Raji (cell line): ENCODE data around the gene IL1RAPL2.

ENCODE experiments used
- POLR2A ChIP-seq: IDR thresholded peaks from 2 replicates; pipeline ENCODE4 v1.6.1; 2011; ENCODE audit warnings: low read depth, low read length, control low read depth; ENCODE audit not compliant: insufficient read depth

Gene IL1RAPL2

DNA sequence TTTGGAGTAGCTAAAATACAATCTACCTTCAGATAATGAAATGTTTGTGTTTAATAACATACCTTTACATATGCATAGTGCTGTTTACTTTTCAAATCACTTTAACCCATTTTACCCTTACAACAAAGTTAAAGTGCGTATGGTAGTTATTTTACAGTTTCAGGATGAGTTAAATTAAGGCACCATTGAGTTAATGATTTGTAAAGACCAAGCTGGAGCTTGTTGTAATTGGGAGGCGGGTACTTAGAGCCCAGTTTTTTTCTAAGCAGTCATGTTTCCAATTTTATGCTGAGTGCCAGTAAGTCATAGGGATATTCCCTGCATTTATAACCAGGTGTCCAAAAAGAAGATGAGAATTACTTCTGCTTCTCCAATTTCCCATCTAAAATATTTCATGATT is 1172.2 kb downstream of the IL1RAPL2 start:
- TF ChIP-seq POLR2A = no peak

- no peak for TF ChIP-seq POLR2A
Observed at GRCh38 chrX:105744291-105744690, 1178.3 kb downstream of the IL1RAPL2 start.

DNA sequence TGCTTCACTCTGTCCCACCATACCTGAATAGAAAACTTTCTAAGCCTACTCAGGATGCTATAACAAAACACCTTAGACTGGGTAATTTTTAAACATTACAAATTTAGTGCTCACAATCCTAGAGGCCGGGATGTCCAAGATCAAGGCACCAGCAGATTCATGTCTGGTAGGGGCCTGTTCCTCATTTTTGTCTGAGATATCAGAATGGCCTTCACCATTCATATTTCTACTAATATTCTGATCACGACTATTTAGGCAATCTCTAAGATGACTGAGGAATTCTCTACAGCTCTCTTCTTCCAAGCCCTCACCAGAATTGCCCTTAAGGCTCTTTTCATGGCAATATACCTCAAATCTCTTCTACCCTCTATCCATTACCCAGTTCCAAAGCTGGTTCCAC is 1178.9 kb downstream of the IL1RAPL2 start:
- TF ChIP-seq POLR2A = no peak

GRCh38 chrX:105745863-105746262 is 1179.9 kb downstream of the IL1RAPL2 start:
- no peak for TF ChIP-seq POLR2A

DNA sequence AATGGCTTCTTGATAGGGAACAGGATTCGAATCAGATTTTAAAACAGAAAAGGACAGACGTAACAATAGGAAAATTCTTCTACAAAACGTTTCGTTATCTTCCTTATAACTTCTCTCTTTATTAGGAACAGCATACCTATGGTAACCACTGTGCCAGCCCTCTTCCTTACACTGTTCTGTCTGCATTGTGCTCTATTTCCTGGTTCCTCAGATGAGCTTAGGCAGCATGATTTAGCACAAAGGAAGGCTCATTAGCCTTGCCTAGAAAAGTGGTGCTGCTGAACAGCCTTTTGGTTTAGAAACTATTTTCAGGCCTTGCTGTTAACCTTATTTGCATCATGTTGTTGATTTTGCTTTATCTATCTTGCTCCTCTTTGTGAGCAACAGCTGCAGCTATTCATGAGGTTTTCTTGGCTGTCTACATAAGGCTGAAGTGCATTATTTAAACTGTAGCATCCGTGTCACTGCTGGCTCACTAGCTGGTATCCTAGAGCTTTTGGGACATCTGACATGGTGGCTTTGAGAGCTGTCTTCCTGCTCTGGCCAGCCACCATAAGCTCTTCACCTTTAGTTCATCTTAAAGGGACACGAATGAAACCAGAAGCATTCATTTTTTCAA is 1186.4 kb downstream of the IL1RAPL2 start:
- TF ChIP-seq POLR2A = no peak

DNA sequence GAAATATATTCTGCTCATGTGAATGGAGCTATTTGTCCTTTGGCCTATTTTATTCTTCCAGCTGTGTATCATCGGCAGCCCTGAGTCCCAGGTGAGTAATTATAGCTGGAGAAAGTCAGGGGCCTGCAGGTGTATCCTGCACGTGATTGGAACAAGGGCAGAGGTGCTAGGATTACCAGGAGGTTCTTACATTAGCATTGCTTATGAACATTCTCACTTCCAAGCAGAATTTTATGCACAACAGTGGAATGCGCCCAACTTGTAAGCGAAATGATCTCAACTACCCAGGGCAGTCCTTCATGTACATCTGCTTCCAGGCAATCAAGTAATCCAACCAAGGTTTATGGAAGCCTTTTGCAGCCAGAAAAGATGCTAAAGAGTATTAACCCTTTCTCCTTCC is 1187.4 kb downstream of the IL1RAPL2 start:
- no peak for TF ChIP-seq POLR2A

DNA sequence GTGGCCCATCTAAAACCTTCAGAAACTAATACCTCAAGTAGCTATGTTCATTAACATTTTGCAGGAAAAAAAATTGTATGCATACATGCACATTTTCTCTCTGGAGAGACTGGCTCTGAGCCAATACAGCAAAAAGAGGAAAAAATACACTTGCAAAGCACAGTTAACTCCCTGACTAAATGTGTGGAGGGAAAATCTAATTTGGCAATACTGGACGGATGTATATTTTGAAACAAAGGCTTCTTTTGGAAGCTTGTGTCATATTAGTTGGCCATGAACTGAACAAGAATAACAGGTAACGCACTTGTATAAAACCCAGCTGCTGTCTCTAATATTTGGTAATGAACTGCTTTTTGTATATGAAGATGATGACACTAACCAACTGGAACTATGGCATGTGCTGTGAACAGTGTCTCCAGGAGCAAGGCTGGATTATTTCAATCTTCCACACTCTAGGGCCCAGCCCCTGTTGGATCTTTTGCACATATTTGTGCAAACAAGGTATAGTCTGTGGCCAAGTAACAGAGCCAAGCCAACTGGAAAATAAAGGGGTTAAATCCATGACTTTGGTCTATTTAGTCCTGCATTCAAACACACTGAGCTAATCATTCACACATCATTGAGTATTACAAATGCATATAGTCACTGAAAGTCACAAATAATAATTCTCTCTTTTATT is 1188.4 kb downstream of the IL1RAPL2 start:
- no peak for TF ChIP-seq POLR2A

DNA sequence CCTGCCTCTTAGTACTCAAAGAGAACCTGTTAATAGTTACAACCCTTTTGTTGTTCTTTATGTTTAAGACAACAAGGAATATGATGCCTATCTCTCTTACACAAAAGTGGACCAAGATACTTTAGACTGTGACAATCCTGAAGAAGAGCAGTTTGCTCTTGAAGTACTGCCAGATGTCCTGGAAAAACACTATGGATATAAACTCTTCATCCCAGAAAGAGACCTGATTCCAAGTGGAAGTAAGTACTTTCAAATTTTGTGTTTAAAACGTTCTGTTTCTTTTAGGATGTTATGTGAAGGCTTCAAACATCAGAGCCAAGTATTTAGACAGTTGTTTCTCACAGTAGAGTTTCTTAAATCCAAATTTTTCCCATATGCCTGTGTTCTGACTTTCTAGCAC is 1189.1 kb downstream of the IL1RAPL2 start:
- TF ChIP-seq POLR2A = no peak

DNA sequence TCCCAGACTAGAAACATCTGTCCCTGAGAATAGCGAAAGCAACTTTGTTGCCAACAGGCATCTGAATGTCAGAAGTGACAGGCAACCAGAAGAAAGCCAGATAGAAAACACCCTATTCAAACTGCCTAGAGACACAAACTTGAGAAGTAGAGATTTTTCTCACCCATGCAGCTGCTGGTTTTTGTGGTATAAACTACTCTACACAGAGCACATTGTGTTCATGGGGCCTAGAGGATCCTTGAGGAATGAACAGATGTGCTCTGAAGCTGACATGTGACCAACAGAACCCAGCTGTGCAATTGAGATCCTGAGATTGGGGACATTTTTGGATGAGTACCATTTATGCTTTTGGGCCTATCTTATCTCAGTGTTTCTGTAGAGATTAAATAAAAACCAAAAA is 1192.8 kb downstream of the IL1RAPL2 start:
- TF ChIP-seq POLR2A = no peak

DNA sequence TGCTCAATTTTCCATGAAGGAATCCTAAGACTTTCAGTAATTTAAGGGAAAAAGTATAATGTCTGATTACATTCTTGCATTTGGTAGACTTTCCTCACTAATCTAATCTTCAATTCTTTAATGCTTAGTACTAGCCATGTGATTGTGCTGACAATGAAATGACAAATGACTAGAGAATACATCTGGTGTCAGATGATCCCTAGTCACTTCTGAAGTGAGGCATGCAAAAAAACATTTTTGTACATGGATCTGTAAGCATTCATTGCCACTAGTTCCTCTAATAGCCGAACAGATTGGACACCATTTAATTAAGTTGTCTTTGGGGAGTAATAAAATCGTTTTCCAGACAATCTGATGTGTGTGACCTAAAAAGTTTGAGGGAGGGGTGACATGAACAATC is 1193.6 kb downstream of the IL1RAPL2 start:
- TF ChIP-seq POLR2A = no peak

DNA sequence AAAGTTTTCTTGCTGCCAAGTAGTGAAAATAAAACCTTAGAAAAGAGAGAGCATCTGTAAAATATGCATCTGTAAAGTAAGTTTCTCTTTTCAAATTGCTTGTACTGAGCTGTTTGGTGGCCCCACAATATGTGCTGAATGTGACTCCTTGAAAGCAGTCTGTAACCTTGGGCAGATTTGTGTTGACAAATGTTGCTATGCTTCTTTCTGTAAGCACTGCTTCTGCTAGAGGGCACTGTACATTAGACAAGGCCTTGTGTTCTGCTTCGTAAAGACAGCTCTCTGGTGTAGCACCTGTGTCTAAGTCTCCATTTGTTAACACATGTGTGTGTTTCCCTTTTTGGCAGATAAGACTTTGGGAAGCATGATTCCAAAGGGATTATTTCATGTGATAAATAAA is 1199.7 kb downstream of the IL1RAPL2 start:
- no peak for TF ChIP-seq POLR2A

DNA sequence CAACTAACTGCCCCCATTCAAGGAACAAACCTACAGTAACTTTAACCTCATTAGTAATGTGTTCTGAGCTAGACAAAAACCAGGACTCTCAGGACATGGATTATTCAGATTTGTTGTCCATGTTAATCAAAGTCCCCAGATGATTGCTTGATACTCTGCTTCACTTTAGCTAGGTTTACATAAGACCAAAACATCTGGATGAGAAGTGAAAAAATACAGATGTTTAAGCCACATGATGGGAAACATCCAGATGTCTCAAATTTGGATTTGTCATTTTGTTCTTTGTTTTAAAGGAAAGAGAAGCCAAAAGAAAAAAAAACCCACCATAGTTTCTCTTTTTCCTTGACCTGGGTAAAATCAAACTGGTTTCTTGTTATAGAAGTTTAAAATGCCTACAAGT is 1207.8 kb downstream of the IL1RAPL2 start:
- TF ChIP-seq POLR2A = no peak

- no peak for TF ChIP-seq POLR2A
Observed at GRCh38 chrX:105775679-105776078, 1209.7 kb downstream of the IL1RAPL2 start.

DNA sequence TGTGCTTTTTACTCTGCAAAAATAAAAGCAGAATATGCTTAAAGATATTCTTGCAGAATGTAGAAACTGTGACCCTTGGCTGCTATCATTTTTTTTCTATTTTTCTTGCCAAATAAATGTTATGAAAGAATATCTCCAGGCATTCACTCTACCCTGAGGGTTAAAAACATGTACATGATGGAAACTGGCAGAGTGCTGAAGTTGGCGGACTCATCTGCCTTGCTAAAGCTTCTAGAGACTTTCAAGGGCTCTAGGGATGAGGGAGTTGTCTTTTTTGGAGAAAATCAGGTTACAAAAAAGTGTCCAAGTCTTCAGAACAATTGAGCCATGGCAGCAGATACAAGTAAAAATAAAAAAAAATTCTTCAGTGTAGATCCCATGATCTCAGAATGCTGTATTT is 1215.8 kb downstream of the IL1RAPL2 start:
- no peak for TF ChIP-seq POLR2A

- TF ChIP-seq POLR2A = no peak
Observed at GRCh38 chrX:105803891-105804290, 1237.9 kb downstream of the IL1RAPL2 start.

DNA sequence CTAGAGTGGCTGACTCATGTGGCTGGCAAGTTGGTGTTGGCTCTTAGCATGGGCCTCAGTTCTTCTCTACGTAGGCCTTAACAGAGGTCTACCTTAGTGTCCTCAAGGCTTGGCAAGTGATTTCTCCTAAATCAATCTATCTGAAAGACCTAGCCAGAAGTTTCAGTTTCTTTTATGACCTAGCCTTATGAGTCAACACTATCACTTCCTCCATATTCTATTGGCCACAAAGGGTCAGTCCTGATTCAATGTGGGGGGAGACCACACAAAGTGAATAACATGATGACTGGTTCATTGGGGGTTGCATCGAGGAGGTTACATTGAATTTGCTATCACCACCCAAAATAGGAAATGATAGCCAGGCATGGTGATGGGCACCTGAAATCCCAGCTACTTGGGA is 1250.5 kb downstream of the IL1RAPL2 start:
- no peak for TF ChIP-seq POLR2A
